DND-41 (cell line): ENCODE results near the gene PCNT.

Experiments
- ATAC-seq: fragments of 200-7000 bp; cut with Tn5 transposase; 3 replicates; pipeline ENCODE4 v1.9.1; 2021; ENCODE audit warnings: low read depth; ENCODE audit not compliant: insufficient read depth
- DNase-seq: peaks from one replicate; pipeline ENCODE4 v3.0.0-alpha.2; 2020
- H2AFZ ChIP-seq: 2 replicates; pipeline ENCODE4 v1.6.0; 2012; ENCODE audit warnings: low read depth, low read length
- H3K27ac ChIP-seq: 2 replicates; pipeline ENCODE4 v1.5.1; 2012; ENCODE audit warnings: low read length, inconsistent platforms
- H3K27me3 ChIP-seq: fragments of 200-600 bp; sonication (generic); 2 replicates; pipeline ENCODE4 v1.6.0; 2012; ENCODE audit warnings: low read length, mild to moderate bottlenecking, inconsistent platforms; ENCODE audit not compliant: insufficient read depth, poor library complexity
- H3K36me3 ChIP-seq: 2 replicates; pipeline ENCODE4 v1.5.1; 2012; ENCODE audit warnings: low read length, inconsistent platforms; ENCODE audit not compliant: insufficient read depth
- H3K4me1 ChIP-seq: 2 replicates; pipeline ENCODE4 v1.5.1; 2012; ENCODE audit warnings: mild to moderate bottlenecking, low read length; ENCODE audit not compliant: insufficient read depth
- H3K4me2 ChIP-seq: 2 replicates; pipeline ENCODE4 v1.6.0; 2012; ENCODE audit warnings: mild to moderate bottlenecking, moderate library complexity, low read length, inconsistent platforms; ENCODE audit not compliant: insufficient read depth
- H3K4me3 ChIP-seq, 2 experiments: fragments of 200-600 bp in 1 of 2; shearing (Covaris generic) in 1 of 2; 2 replicates each; pipeline ENCODE4 v1.5.1; 2012 to 2016; ENCODE audit warnings: inconsistent platforms in 2 of 2, low read length in 2 of 2, mild to moderate bottlenecking in 2 of 2, low read depth in 1 of 2, moderate library complexity in 1 of 2
- H3K79me2 ChIP-seq: 2 replicates; pipeline ENCODE4 v1.6.0; 2012; ENCODE audit warnings: low read length, inconsistent platforms; ENCODE audit not compliant: insufficient read depth
- H3K9ac ChIP-seq: 2 replicates; pipeline ENCODE4 v1.6.0; 2012; ENCODE audit warnings: low read depth, mild to moderate bottlenecking, inconsistent platforms, low read length, moderate library complexity
- H3K9me3 ChIP-seq: 2 replicates; pipeline ENCODE4 v1.5.1; 2012; ENCODE audit warnings: low read length, moderate library complexity, mild to moderate bottlenecking, inconsistent platforms; ENCODE audit not compliant: insufficient read depth, severe bottlenecking
- H4K20me1 ChIP-seq: 2 replicates; pipeline ENCODE4 v1.6.0; 2012; ENCODE audit warnings: low read length; ENCODE audit not compliant: insufficient read depth
- CTCF ChIP-seq: IDR thresholded peaks from 2 replicates; pipeline ENCODE4 v1.5.1; 2012; ENCODE audit warnings: borderline replicate concordance, low read length, moderate library complexity, mild to moderate bottlenecking; ENCODE audit not compliant: poor library complexity, severe bottlenecking; ENCODE audit errors: extremely low read depth
- EZH2 ChIP-seq: IDR thresholded peaks from 3 replicates; pipeline ENCODE4 v1.6.1; 2012; ENCODE audit warnings: borderline replicate concordance, low read depth, mild to moderate bottlenecking, moderate library complexity, low read length, inconsistent platforms; ENCODE audit not compliant: severe bottlenecking

PCNT gene

GRCh38 chr21:46393451-46393940 lies 69.5 kb downstream of the PCNT start:
- no peak overlapping the region for H2AFZ ChIP-seq
- no peak for ATAC-seq
- H3K4me1 ChIP-seq, result no peaks in the 10 kb centered on the region
- H3K4me3 ChIP-seq, result no peak overlapping the region
- H3K27ac ChIP-seq, result no peak overlapping the region
- H4K20me1 ChIP-seq, result peaks cover 11% of the 10 kb centered on the region
- no peak for TF ChIP-seq EZH2
- no peak for TF ChIP-seq CTCF
- no peaks in the 10 kb centered on the region for H3K9me3 ChIP-seq
- H3K9ac ChIP-seq, result no peak overlapping the region
- no peaks in the 10 kb centered on the region for H3K79me2 ChIP-seq
- DNase-seq, result no peak
- H3K36me3 ChIP-seq, result peaks cover 88% of the 10 kb centered on the region
- H3K4me2 ChIP-seq, result no peak overlapping the region
- H3K27me3 ChIP-seq, result no peaks in the 10 kb centered on the region

GRCh38 chr21:46393941-46394594 lies 70.1 kb downstream of the PCNT start:
- DNase-seq, result no peak

GRCh38 chr21:46394595-46395104 lies 70.7 kb downstream of the PCNT start:
- ATAC-seq (no peak), DNase-seq (no peak)
- H3K27me3 ChIP-seq, result no peaks in the 10 kb centered on the region
- H3K36me3 ChIP-seq, result peaks cover 86% of the 10 kb centered on the region
- H3K4me1 ChIP-seq, result no peaks in the 10 kb centered on the region
- TF ChIP-seq EZH2 (no peak), CTCF (no peak)
- H4K20me1 ChIP-seq, result peaks cover 11% of the 10 kb centered on the region
- H3K9ac ChIP-seq, result no peak overlapping the region
- no peak overlapping the region for H3K4me2 ChIP-seq
- no peaks in the 10 kb centered on the region for H3K9me3 ChIP-seq
- no peak overlapping the region for H2AFZ ChIP-seq
- H3K27ac ChIP-seq, result no peak overlapping the region
- no peak overlapping the region for H3K4me3 ChIP-seq
- no peaks in the 10 kb centered on the region for H3K79me2 ChIP-seq

More at GRCh38 chr21:46393941-46394594, 70.1 kb downstream of the PCNT start:
- peaks cover 86% of the 10 kb centered on the region for H3K36me3 ChIP-seq
- no peaks in the 10 kb centered on the region for H3K4me1 ChIP-seq
- peaks cover 11% of the 10 kb centered on the region for H4K20me1 ChIP-seq
- H2AFZ ChIP-seq, result no peak overlapping the region
- H3K9ac ChIP-seq, result no peak overlapping the region
- H3K27me3 ChIP-seq, result no peaks in the 10 kb centered on the region
- H3K4me3 ChIP-seq, result no peak overlapping the region
- TF ChIP-seq EZH2, result no peak
- TF ChIP-seq CTCF, result no peak
- H3K27ac ChIP-seq, result no peak overlapping the region
- ATAC-seq, result no peak
- no peaks in the 10 kb centered on the region for H3K9me3 ChIP-seq
- H3K4me2 ChIP-seq, result no peak overlapping the region
- H3K79me2 ChIP-seq, result no peaks in the 10 kb centered on the region
